Measurements from ENCODE around the gene ACOT9.

DNA sequence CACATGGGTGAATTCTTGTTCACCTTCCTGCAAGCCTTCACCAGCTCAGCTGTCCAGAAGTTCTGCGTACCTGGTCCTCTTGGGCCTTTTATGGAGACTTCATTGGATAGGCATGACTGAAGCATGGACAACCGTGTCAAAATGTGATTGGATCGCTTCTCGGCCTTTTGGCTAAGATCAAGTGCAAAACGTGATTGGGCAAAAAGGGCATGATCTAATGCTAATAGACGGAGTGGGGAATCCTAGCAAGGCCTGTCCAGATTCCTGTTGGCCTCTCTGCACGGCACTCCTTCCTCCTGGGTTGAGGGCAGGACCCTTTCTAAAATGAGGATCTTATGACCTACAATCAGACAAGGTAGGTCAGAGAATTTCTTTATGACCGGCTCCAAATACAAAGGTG lies 50.9 kb downstream of the ACOT9 start:
- TF ChIP-seq, protein P1, sequence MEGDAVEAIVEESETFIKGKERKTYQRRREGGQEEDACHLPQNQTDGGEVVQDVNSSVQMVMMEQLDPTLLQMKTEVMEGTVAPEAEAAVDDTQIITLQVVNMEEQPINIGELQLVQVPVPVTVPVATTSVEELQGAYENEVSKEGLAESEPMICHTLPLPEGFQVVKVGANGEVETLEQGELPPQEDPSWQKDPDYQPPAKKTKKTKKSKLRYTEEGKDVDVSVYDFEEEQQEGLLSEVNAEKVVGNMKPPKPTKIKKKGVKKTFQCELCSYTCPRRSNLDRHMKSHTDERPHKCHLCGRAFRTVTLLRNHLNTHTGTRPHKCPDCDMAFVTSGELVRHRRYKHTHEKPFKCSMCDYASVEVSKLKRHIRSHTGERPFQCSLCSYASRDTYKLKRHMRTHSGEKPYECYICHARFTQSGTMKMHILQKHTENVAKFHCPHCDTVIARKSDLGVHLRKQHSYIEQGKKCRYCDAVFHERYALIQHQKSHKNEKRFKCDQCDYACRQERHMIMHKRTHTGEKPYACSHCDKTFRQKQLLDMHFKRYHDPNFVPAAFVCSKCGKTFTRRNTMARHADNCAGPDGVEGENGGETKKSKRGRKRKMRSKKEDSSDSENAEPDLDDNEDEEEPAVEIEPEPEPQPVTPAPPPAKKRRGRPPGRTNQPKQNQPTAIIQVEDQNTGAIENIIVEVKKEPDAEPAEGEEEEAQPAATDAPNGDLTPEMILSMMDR (IDR thresholded peaks at IDR 0.05) = no peak
- TF ChIP-seq POLR2AphosphoS5 (IDR thresholded peaks at IDR 0.05) (no peak), EP300 (IDR thresholded peaks at IDR 0.05) (no peak)

All from esophagus muscularis mucosa (tissue), 4 donors.